Motor neuron (in vitro differentiated cells): ENCODE measurements around the gene ZNF519. TPM values are rescaled to one million over a fixed set of nuclear protein-coding genes. Genes with fewer than 3 reads are reported as not detected.
"Not testable (repeated sequence)": the region's sequence is repeated elsewhere in the genome, so short reads cannot be mapped to it uniquely, and the experiment has no call there.

ENCODE experiments used
- ATAC-seq, 8 experiments: fragments of 200-7000 bp; cut with Tn5 transposase; replicated peaks in 6 of 8; 2 replicates each; pipeline ENCODE4 v1.8.0; 2021; ENCODE audit warnings: mild to moderate bottlenecking in 8 of 8, moderate library complexity in 8 of 8
- H3K27ac ChIP-seq, 2 donors: fragments of 250-450 bp; sonication (Bioruptor Pico); 2 replicates each; pipeline ENCODE4 v1.9.0; 2021; ENCODE audit warnings: antibody characterized with exemption in 2 of 2, mild to moderate bottlenecking in 2 of 2, moderate library complexity in 1 of 2
- H3K4me1 ChIP-seq, 2 donors: fragments of 250-450 bp; sonication (Bioruptor Pico); replicated peaks in 1 of 2; 2 replicates each; pipeline ENCODE4 v1.6.1; 2021; ENCODE audit warnings: antibody characterized with exemption in 2 of 2, mild to moderate bottlenecking in 2 of 2, moderate library complexity in 1 of 2
- H3K4me3 ChIP-seq, 5 donors: fragments of 250-450 bp; sonication (Bioruptor Pico); 2 replicates each; pipeline ENCODE4 v1.9.0; 2021; ENCODE audit warnings: antibody characterized with exemption in 5 of 5, mild to moderate bottlenecking in 5 of 5, moderate library complexity in 4 of 5
- WGBS, 10 experiments: fragments of 450-650 bp; shearing (Covaris generic); methylation state at CpG; one replicate each; pipeline ENCODE4 v1.0.0; 2022; 5-methylcytosine and 5-hydroxymethylcytosine counted together
- in situ Hi-C, 9 experiments: fragments of 400-800 bp; cut with MboI; loops; one replicate each; pipeline ENCODE4 v1.15.0; 2021; ENCODE audit warnings: low sequenced_read_pairs in 9 of 9, low pct_unique_long_range_greater_than_20kb in 2 of 9; ENCODE audit not compliant: unreplicated experiment in 9 of 9
- total RNA-seq, 8 experiments: library from RNA; unstranded; fragments of 300-600 nt; gene quantifications; 2 replicates each; pipeline versions ENCODE4 v1.2.3 to v1.2.4, GENCODE V29; 2022

The ZNF519 gene
- total RNA-seq, 8 experiments from 2014 or later, result 1.4 to 21.4 (median 10.8) TPM

GRCh38 chr18:14170367-14171036 lies 38.3 kb upstream of the ZNF519 start:
- H3K27ac ChIP-seq, ATAC-seq, H3K4me3 ChIP-seq, H3K4me1 ChIP-seq, in situ Hi-C loops: not testable (repeated sequence)
- 0% methylated on average over 1 of the region's 6 CpGs; no CpG with 5 or more reads in 9 of the 10 experiments for WGBS, 10 experiments

- H3K4me3 ChIP-seq, ATAC-seq, H3K4me1 ChIP-seq, in situ Hi-C loops, H3K27ac ChIP-seq: not testable (repeated sequence)
- whole genome bisulfite sequencing, 10 experiments, result 60% methylated on average over 1 of the region's 8 CpGs; no CpG with 5 or more reads in 9 of the 10 experiments
Measured at GRCh38 chr18:14162915-14163314, 30.7 kb upstream of the ZNF519 start.

DNA sequence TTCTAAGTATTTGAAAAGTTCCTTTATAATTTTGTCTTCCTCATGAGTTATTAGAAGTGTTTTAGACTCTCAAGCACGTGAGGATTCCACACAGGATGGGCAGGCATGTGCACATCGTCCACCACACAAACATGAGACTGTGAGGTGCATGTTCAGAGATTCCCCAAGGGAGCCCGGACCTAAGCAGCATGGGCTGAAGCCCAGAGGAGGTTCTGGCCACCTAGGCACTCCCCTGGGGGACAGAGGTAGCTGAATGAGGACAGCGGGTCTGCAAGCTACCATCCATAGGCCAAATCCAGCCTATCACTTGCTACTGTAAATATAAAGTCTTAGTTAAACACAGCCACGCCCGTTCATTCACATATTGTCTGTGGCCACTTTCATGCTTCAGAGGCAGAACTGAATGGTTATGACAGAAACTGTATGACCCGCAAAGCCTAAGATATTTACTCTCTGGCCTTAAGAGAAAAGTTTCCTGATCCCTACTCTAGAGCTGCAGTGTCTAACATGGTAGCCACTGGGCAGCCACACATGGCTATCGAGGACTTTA lies 19.4 kb upstream of the ZNF519 start:
- H3K4me3 ChIP-seq, H3K4me1 ChIP-seq, in situ Hi-C loops, H3K27ac ChIP-seq: not testable (repeated sequence)
- WGBS, 10 experiments, result 20 to 80% (median 37%) methylated on average over 1 to 2 of the region's 8 CpGs; no CpG with 5 or more reads in 7 of the 10 experiments
- peak in 3 of 8 experiments; percentile 30 to 46 (median 38) for ATAC-seq

DNA sequence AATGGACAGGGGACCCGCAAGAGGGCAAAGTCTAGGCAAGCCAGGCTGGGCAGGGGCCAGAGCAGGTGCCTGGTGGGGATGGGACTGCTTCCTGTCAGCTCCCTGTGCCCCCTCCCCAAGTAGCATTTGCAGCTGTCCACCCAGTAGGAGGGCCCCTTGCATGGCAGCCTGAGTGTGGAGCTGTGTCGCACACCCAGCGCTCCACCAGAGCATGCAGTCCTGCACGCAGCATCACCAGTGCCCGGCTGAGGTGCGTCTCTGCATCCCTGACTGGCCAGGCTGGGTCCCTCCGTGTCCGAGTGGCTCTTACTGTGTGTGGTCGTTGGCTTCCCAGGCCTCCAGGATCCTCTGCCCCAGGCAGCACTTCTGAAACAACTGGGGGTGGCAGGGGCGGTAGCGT lies 18.5 kb upstream of the ZNF519 start:
- WGBS, 10 experiments, result no CpG with 5 or more reads among the region's 11 CpGs
- in situ Hi-C loops, ATAC-seq, H3K27ac ChIP-seq, H3K4me3 ChIP-seq, H3K4me1 ChIP-seq: not testable (repeated sequence)

DNA sequence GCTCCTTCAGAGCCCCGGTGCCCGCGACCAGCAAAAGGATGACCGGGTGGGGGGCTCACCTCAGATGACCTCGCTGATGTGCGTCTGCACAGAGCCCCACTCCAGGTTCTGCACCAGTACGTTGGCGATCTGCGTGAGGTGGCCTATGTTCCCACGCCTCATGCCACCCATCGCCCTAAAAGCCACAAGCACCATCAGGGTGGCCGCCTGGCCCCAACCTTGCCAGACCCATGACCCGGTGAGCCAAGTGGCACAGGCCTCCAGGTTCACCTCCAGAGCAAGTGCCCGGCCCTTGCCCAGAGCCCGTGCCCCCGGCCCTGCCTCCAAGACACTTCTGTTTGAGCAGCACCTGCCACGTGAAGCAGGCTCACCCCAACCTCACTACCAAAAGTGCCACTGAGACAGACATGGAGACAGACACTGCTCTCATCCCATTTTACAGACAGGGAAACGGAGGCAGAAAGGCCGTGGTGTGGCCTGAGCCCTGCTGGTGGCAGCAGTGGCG lies 17.7 kb upstream of the ZNF519 start:
- WGBS, 10 experiments, result 100% methylated on average over 1 of the region's 20 CpGs; no CpG with 5 or more reads in 9 of the 10 experiments

DNA sequence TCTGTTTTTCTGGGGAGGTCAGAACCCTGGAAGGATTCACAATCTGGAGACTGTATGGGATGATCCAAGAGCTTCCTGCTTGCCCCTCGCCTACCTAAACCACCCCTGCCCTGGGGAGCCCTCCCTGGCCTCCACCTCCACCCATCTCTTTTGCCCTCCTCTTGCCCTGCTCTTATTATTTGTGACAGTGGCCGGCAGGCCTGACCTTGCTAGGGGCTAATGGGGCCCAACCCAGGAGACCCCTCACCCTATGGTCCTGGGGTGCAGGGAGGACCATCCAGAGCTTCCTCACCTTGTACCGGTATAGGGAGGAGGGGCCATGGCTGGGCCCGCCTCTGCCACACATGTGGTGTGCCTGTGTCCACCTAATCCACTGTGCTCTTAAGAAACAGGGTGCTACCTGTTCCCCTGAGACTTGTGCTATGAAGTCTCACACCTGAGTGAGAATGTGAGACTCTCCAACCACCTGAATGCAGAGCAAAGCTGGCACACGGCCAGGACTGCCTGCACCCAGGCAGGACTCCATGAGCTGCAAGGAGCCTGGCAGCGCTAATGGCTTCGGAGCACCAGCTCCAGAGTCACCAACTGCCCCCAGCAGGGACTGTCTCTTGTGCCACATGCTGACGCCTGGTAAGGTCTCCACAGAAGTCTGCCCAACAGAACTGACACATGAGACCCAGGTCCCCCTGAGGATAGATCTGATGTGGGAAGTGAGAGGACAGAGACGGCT lies 17.1 kb upstream of the ZNF519 start:
- H3K4me1 ChIP-seq, in situ Hi-C loops, ATAC-seq, H3K4me3 ChIP-seq, H3K27ac ChIP-seq: not testable (repeated sequence)
- WGBS, 10 experiments, result 43% methylated on average over 1 of the region's 9 CpGs; no CpG with 5 or more reads in 9 of the 10 experiments

More for the DNA sequence above, 17.7 kb upstream of the ZNF519 start:
- H3K4me3 ChIP-seq, H3K27ac ChIP-seq, H3K4me1 ChIP-seq, in situ Hi-C loops, ATAC-seq: not testable (repeated sequence)

GRCh38 chr18:14147935-14148865 lies 16.0 kb upstream of the ZNF519 start:
- 40 to 83% (median 76%) methylated on average over 1 to 6 of the region's 24 CpGs; no CpG with 5 or more reads in 7 of the 10 experiments for WGBS, 10 experiments
- ATAC-seq, H3K4me1 ChIP-seq, H3K27ac ChIP-seq, H3K4me3 ChIP-seq, in situ Hi-C loops: not testable (repeated sequence)

DNA sequence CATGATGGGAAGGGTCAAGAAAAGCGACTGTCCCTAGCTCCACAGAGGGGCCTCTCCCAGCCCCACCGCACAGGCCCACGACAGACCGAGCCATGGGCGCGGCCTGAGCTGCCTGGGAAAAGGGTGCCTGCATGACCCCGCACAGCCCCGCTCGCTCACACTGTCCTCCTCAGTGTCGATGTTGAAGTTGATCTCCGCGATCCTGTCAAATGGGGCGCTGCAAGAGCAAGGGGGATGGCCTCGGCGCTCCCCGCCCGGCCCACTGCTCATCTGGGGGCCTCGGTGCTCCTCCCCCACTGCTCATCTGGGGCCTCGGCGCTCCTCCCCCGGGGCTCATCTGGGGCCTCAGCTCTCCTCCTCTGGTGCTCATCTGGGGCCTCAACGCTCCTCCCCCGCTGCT lies 14.5 kb upstream of the ZNF519 start:
- H3K4me3 ChIP-seq, ATAC-seq, H3K4me1 ChIP-seq, in situ Hi-C loops, H3K27ac ChIP-seq: not testable (repeated sequence)
- 80 to 83% methylated on average over 1 to 2 of the region's 23 CpGs; no CpG with 5 or more reads in 8 of the 10 experiments for WGBS, 10 experiments

- 50 to 89% (median 75%) methylated on average over 1 to 9 of the region's 19 CpGs; no CpG with 5 or more reads in 6 of the 10 experiments for WGBS, 10 experiments
- H3K27ac ChIP-seq, H3K4me1 ChIP-seq, H3K4me3 ChIP-seq, in situ Hi-C loops, ATAC-seq: not testable (repeated sequence)
Measured at GRCh38 chr18:14145581-14146338, 13.5 kb upstream of the ZNF519 start.

DNA sequence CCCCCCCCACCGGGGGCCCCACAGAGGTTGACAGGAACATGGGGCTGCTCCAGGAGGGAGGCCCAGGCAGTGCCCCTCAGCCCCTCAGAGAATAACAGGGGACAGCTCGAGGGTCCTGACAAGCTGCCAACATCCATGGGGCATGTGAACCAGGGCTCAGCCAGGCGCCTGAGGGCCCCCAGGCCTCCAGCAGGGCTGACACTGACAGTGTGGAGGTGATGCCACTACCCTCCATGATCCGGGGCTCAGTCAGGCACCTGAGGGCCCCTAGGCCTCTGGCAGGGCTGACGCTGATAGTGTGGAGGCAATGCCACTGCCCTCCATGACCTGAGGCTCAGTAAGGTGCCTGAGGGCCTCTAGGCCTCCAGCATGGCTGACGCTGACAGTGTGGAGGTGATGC lies 12.8 kb upstream of the ZNF519 start:
- H3K4me1 ChIP-seq, ATAC-seq, H3K4me3 ChIP-seq, H3K27ac ChIP-seq, in situ Hi-C loops: not testable (repeated sequence)
- whole genome bisulfite sequencing, 10 experiments, result no CpG with 5 or more reads among the region's 6 CpGs

- ATAC-seq, result no peak
- in situ Hi-C loops, result no loop called here
- no peaks in the 10 kb centered on the region for H3K4me1 ChIP-seq
- WGBS, 10 experiments, result 80 to 100% methylated on average over 1 to 2 of the region's 6 CpGs; no CpG with 5 or more reads in 8 of the 10 experiments
- H3K27ac ChIP-seq, result no peak overlapping the region
- no peak overlapping the region for H3K4me3 ChIP-seq
Measured at GRCh38 chr18:14144628-14144895, 12.3 kb upstream of the ZNF519 start.
